GM10847 (cell line): ENCODE results near the gene KDM4C.

Experiments used
- POLR2A ChIP-seq: IDR thresholded peaks from 2 replicates; pipeline ENCODE4 v1.6.1; 2011; ENCODE audit not compliant: insufficient read length; ENCODE audit errors: extremely low read depth

Gene KDM4C

DNA sequence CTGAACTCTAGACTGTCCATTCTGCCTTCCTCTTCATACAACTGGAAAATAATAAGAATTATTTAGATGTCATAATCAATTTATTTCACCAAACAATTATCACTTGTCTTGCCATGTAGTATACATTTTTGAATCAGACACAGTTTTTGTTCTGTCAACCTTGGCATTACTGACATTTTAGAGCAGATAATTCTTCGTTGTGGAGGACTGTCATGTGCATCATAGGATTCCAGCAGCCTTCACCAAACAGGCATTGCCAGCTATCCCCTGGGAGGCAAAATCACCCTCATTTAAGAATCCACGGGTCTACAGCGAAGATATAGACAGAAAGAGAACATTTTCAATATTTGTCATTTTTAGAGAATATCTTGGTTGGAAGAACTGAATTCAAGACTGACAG, 293.9 kb downstream of the KDM4C start:
- no peak for TF ChIP-seq POLR2A

DNA sequence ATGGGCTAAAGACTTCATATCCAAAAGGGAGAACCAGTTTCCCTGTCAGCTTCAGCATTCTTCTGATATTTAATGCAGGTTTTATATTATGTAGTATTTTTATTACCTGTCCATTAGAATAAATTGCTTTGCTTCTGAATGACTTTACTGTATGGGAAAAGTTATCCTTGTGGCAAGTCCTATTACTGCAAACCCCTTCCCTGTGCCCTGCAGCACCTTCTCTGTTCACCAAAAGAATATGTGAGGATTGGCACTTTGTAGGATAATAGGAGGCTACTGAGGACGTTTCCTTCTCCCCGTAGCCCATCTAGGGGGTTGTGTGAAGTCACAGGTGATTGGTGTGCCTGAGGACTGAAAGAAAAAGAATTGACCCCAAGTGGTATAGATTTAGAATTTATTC, 296.1 kb downstream of the KDM4C start:
- no peak for TF ChIP-seq POLR2A

DNA sequence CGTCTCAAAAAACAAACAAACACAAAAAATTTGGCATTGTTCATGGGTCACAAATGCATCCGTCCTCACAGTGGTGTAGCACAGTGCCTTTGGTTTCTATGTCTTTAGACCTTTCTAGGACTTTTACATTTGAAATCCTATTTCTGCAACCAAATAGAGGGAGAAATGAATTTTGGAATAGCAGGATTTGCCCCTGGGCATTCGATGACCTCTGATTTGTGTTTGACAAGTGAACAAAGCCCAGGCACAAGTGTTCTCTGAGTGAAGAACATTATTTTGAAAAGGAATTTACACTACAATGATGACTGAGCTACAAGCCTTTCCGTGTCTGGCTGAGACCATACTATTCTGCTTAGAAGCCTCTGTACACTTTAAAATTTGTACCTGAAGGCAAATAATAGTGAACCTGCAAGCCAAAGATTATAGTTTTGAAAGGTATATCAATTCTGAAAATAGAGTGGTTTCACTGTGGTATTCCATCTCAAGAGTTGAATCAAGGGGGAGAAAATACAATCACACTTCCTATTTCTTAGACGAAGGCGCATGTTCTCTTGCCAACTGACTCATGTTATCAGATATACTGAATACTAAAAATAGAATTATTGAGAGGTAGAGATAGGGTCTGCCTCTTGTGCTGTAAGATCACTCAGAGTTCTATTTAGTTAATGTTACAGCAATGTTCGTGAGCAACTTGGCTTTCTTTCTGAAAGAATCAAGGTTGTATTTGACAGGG, 297.6 kb downstream of the KDM4C start:
- TF ChIP-seq POLR2A = no peak

DNA sequence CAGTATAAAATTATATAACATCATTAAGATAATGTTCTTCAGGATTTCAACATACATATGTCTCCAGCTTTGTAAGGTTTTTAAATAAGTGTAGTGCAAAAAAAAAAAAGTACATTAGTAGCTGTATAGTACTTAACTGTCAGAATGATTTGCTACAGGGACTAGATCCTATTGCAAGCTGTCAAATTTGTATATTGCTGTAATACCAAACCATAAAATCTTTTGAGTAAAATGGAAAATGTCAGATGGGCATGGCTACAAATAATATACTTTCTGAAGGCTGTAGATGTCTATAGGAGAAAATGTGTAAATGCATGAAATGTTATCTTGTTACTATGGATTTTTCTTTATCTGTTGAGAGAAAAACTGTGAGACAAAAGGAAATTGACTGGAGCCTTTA, 298.5 kb downstream of the KDM4C start:
- no peak for TF ChIP-seq POLR2A

DNA sequence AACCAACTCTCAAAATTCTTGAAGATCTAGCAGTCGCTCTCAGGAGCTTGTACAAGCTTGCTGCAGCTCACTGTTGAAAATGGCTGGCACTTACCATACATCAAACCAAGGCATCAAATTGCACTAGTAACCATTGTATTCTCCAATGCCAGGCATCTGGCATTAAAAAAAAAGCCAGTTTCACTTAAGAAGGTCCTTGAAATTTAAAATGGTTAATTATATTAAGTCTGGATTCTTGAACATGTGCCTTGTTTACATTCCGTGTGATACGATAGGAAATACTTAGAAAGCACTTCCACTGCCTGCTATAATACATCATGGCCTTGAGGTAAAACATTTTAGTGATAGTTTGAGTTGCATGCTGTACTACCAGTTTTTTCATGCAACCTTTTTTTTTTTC, 300.7 kb downstream of the KDM4C start:
- no peak for TF ChIP-seq POLR2A

DNA sequence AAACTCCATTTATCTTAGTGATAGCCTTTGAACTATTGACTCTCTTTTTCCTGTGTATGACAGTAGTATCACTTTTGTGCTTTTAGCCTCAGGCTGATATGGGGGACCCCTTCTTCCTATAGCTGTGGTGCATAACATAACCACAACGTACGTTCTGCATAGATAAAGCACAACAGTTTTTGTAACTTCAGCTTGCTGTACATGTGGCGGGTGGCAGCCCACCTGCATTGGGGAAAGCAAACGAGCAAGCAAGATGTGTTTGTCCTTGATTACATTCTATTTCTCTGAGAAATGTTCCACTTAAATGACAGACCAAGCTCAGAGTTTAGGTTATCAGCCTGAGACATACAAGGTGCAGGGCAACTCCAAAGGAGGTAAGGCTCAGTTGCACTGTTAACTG, 309.4 kb downstream of the KDM4C start:
- no peak for TF ChIP-seq POLR2A

DNA sequence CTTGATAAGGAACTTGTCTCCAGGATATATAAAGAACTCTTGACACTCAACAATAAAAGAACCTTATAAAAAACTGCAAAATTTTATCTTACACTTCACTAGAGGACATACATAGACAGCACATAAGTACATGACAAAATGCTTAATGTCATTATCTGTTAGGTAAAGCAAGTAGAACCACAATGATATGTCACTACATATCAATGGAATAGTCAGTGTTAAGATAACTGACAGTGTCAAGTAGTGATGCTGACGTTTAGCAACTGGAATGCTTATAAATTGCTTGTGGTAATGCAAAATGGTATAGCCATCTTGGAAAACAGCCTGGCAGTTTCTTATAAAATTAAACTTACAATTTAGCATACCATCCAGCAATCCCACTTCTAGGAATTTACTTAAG, 314.1 kb downstream of the KDM4C start:
- TF ChIP-seq POLR2A = no peak

DNA sequence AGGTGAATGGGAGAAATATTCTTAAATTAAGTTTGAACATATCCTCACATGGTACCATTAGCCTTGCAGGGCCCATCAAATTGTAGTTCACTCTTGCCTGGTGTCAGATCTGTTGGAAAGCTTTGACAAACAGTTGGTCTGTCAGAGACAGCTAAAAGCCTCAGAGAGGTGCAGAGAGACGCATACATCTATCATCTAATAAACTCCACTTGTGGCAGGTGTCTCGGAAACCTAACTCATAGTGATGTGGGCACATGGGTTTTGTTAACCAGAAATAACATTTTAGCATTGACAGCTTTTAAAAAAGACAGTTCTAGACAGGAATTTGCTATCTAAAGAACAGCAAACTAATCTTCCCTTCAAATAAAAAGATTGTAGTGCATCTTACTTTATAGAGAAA, 315.9 kb downstream of the KDM4C start:
- TF ChIP-seq POLR2A = no peak

DNA sequence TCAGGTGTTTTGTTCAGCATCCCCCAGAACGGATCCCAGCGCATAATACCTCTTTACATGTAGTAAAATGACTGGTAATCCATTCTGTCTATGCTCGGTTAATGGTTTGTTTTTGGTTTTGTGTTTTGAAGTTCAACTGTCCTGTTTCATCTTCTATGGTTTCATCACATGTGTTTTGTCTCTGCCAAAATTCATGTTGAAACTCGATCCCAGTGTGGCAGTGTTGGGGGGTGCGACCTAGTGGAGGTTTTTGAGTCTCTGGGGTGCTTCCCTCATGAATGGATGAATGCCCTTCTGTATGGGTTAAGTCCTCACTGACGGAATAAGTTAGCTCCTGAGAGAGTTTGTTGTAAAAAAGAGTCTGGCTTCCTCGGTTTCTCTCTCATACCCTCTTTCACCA, 317.4 kb downstream of the KDM4C start:
- TF ChIP-seq POLR2A = no peak

DNA sequence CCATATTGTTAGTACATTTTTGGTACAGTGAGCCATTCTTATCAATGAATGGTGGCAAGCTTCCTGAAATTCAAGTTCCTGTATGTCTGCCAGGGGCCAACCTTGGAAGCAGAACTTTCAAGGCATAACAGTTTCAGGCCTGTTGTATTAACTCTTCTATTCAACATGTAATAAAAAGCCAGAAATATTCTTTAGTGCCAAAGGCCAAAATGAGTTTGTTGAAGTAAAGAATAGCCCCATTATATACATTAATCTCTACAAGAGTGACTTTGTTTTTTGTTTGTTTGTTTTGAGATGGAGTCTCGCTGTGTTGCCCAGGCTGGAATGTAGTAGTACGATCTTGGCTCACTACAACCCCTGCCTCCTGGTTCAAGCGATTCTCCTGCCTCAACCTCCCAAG, 321.3 kb downstream of the KDM4C start:
- no peak for TF ChIP-seq POLR2A

DNA sequence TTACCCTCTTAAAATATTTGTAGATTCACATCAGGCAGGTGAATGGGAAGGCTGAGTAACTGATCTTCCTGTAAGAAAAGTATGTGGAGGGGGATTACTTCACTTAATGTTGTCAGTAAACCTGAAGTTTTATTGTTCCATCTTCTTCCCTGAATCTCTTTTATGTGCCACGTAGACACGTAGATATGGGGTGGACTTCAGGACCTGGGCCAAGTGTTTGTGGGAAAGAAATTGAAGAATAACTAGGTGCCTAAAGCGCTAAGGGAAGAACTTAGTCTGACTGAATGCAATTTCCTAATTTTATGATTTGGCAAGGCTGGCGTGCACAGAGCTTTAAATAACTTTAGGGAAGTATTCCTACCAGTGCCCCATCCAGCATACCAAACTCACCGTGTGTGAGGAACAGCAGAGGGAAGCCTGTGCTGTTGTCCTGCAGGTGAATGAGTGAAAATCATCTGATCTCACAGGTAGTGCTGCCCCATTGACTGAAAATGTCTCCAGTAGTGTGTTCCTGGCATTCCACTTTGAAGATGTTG, 323.4 kb downstream of the KDM4C start:
- TF ChIP-seq POLR2A = no peak

DNA sequence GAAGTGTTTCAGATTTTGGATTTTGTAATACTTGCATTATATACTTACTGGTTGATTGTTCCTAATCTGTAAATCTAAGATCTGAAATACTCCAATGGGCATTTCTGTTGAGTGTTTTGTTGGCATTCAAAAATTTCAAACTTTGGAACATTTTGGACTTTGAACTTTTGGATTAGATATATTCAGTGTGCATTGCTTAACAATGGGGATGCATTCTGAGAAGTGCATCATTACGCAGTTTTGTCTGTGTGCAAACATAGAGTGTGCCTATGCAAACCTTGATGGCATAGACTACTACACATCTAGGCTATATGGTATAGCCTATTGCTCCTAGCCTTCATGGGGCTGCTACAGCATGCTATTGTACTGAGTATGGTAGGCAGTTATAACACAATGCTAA, 325.4 kb downstream of the KDM4C start:
- TF ChIP-seq POLR2A = no peak

DNA sequence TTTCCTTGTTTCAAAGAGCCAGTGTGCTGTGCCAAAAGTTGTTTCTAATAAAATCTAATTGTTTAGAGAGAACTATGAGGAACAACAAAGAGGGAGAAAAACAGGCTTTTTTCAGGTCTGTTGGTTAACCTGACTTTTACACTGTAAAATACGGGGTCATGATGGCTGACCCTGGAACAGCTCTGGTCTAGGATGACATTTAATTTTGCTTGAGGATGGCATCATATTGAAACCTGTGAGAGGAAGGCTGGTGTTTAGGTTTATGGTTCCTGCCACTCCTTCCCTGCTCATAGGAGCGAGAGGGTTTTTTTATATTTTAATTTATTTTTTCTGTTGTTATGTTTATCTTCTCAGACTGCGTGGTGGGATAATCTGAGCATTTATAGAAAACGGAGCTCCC, 327.6 kb downstream of the KDM4C start:
- no peak for TF ChIP-seq POLR2A

DNA sequence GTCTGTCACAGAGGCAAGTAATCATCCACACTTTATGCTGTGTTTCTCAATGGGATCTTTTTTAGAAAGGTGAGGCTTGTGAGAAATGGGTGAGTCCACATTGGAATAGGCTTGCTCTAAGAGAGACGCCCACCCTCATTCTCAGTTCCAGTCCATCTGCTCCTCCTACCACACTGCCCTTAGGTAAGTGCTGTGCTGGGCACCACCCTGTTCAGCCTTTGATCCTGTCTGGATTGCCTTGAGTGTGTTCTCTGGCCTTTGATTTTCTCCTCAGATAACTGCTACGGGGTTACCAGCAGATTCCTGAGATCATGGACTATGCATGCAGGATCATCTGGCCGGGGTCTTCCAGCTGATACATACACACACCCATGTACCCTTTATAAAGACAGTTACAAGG, 328.6 kb downstream of the KDM4C start:
- no peak for TF ChIP-seq POLR2A

DNA sequence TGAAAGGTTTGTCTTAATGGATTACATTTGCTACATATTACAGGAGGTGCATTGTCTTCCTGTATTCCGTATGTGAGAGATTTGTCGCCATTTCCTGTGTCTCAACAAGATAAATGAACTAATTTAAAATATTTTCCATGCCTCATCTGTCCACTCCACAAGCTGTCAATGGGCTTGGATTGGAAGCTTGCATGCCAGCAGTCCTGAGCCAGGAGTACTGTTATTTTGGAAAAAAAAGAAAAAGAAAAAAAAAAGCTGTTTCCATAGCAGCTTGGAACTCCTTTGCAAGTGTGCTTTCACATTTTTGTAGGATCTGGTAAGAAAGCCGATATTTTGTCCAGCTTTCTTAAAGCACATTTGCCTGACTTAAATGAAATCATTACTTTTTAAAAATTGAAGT, 330.8 kb downstream of the KDM4C start:
- TF ChIP-seq POLR2A = no peak

DNA sequence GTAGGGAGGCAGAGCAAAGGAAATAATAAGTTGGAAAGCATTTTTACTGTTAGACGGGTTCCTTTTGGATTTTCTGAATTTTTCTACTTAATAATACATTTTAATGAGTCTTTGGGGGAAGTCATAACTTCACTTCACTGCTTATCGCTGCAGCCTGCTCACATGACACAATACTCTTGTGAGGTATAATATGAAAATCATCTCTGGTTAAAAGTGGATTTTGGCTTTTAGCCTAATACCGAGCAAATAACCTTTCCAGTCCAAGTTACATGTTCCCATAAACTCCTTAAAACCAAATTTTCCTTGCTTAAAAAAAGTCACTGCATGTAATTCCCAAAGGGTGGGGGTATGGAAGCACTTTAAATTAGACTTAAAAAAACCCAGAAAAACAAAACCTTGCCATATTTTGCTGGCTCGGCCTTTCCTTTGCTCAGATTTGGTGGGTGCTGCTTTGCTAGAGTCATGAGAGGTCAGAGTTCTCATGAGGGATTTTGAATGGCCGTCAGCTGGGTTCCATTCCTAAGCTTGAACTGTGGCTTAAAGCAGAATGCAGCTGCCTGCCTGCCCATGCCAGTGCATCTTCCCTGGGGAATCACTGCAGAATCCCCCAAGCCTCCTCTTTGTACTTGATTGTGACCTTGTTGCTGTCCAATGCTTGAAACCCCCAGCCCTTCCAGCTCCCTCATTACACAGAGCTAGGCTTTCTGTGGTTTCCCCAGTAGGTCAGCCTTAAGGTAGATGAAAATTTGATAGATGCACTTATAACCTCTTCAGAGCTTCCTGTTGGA, 331.8 kb downstream of the KDM4C start:
- no peak for TF ChIP-seq POLR2A
